Kidney (tissue), 14 donors: Measurements from ENCODE around the gene DUSP21. TPM values are rescaled to one million over a fixed set of nuclear protein-coding genes. Genes with fewer than 3 reads are reported as not detected.

ENCODE experiments used
- DNase-seq, 5 donors: peaks; one replicate each; pipeline ENCODE4 v3.0.0-alpha.2; 2013 to 2020
- FAIRE-seq: peaks from 2 replicates; lab custom pipeline; 2012; peaks lifted over from hg19 to GRCh38; lab: Jason Lieb, UNC
- H3K27ac ChIP-seq, 2 donors: one replicate each; pipeline ENCODE4 v1.7.0; 2013; ENCODE audit warnings: low read depth in 2 of 2, low read length in 2 of 2, inconsistent platforms in 1 of 2
- H3K27me3 ChIP-seq: one replicate; pipeline ENCODE4 v1.7.1; 2013; ENCODE audit warnings: low read length, inconsistent platforms; ENCODE audit not compliant: control insufficient read depth, insufficient read depth
- H3K36me3 ChIP-seq, 3 donors: one replicate each; pipeline versions ENCODE4 v1.7.0 to v1.7.1; 2013; ENCODE audit warnings: low read length in 3 of 3, control low read depth in 1 of 3, inconsistent platforms in 1 of 3; ENCODE audit not compliant: insufficient read depth in 3 of 3, control insufficient read depth in 2 of 3
- H3K4me1 ChIP-seq, 3 donors: one replicate each; pipeline versions ENCODE4 v1.7.0 to v1.7.1; 2013; ENCODE audit warnings: low read length in 3 of 3, inconsistent platforms in 1 of 3, low read depth in 1 of 3; ENCODE audit not compliant: control insufficient read depth in 2 of 3, insufficient read depth in 2 of 3
- H3K4me3 ChIP-seq, 3 donors: one replicate each; pipeline versions ENCODE4 v1.7.0 to v1.8.1; 2013; ENCODE audit warnings: low read length in 3 of 3, control low read depth in 1 of 3, inconsistent platforms in 1 of 3
- H3K9ac ChIP-seq, 3 donors: one replicate each; pipeline versions ENCODE4 v1.7.0 to v1.7.1; 2013; ENCODE audit warnings: low read length in 3 of 3, control low read depth in 1 of 3, inconsistent platforms in 1 of 3
- H3K9me3 ChIP-seq, 3 donors: one replicate each; pipeline versions ENCODE4 v1.7.0 to v1.7.1; 2013; ENCODE audit warnings: low read length in 3 of 3, control low read depth in 1 of 3, inconsistent platforms in 1 of 3; ENCODE audit not compliant: control insufficient read depth in 2 of 3, insufficient read depth in 1 of 3
- intact Hi-C: fragments of 100-400 bp; cut with DNase I; formaldehyde crosslinking; loops from one replicate; pipeline ENCODE4 v1.11.1; 2022
- polyA plus RNA-seq: library from polyadenylated mRNA; stranded (reverse); fragments of 350-450 nt; fragmentation: Illumina TruSeq; extraction: RNeasy Lipid Tissue Mini Kit (QIAGEN cat#74804); gene quantifications from one replicate; pipeline ENCODE4 v1.2.3, GENCODE V29; 2014; ENCODE audit warnings: low read depth, low replicate concordance; ENCODE audit not compliant: insufficient read depth
- total RNA-seq: library from RNA; stranded (reverse); fragmentation: NEBNext Ultra II Directional; extraction: Animal tissue kit (Norgen Biotek cat#: 25700); gene quantifications from one replicate; pipeline ENCODE4 v1.2.1, GENCODE V29; 2021
- TF ChIP-seq, protein P1 (sequence below): IDR thresholded peaks from 3 replicates; pipeline ENCODE4 v1.5.1; 2012; ENCODE audit warnings: mild to moderate bottlenecking, moderate library complexity, borderline replicate concordance; ENCODE audit not compliant: insufficient read depth; ENCODE audit errors: extremely low read depth
- donor health status: control.
- donor health status: control.
- donor health status: control.
- donor health status: control.
- donor health status: control.
- donor health status: DM: yes; HTN: yes; CAD: no.
- donor health status: Normal renal cell carcinoma (clear cell type).

The DUSP21 gene
- total and polyA plus RNA-seq, 2 donors from 2014 or later = not detected

DNA sequence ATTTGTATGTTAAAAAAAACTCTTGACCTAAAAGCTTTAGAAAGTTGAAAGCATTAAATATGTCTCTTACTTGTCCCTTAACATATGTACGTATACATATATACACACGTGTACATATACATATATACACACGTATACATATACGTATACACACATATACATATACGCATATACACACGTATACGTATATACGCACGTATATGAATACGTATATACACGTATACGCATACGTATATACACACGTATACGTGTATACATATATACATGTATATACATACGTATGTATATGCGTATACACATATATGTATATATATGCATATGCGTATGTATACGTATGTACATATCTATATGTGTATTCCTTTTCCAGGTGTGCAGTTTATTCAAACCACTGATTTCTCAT, 32.9 kb downstream of the DUSP21 start:
- Histone ChIP-seq H3K9ac (no peak overlapping the region), H3K27me3 (no peaks in the 10 kb centered on the region), H3K27ac (no peak overlapping the region), H3K4me3 (no peak overlapping the region), H3K4me1 (peaks cover 0 to 12% (median 2%) of the 10 kb centered on the region in 3 donors), H3K9me3 (no peaks in the 10 kb centered on the region), H3K36me3 (peaks cover 0 to 3% (median 0%) of the 10 kb centered on the region in 3 donors)
- TF ChIP-seq, protein P1, sequence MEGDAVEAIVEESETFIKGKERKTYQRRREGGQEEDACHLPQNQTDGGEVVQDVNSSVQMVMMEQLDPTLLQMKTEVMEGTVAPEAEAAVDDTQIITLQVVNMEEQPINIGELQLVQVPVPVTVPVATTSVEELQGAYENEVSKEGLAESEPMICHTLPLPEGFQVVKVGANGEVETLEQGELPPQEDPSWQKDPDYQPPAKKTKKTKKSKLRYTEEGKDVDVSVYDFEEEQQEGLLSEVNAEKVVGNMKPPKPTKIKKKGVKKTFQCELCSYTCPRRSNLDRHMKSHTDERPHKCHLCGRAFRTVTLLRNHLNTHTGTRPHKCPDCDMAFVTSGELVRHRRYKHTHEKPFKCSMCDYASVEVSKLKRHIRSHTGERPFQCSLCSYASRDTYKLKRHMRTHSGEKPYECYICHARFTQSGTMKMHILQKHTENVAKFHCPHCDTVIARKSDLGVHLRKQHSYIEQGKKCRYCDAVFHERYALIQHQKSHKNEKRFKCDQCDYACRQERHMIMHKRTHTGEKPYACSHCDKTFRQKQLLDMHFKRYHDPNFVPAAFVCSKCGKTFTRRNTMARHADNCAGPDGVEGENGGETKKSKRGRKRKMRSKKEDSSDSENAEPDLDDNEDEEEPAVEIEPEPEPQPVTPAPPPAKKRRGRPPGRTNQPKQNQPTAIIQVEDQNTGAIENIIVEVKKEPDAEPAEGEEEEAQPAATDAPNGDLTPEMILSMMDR = no peak
- no peak for DNase-seq
- intact Hi-C loops = no loop called here
- FAIRE-seq = peak; percentile 95

DNA sequence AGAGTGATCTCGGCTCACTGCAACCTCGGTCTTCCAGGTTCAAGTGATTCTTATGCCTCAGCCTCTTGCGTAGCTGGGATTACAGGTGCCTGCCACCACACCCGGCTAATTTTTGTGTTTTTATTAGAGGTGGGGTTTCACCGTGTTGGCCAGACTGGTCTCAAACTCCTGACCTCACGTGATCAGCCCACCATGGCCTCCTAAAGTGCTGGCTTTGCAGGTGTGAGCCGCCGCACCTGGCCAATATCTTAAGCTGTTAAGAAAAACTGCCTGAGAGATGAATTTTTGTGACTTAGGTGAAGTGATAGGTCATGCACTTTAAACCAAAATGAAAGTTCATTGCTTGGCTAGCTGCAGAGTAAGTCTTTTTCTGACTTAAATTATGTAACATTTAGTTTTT, 35.0 kb downstream of the DUSP21 start:
- FAIRE-seq (peak; percentile 3), DNase-seq (no peak)
- H3K27ac ChIP-seq = no peak overlapping the region
- intact Hi-C loops = no loop called here
- no peak overlapping the region for H3K9ac ChIP-seq
- no peak overlapping the region for H3K4me3 ChIP-seq
- H3K36me3 ChIP-seq = peaks cover 0 to 3% (median 0%) of the 10 kb centered on the region in 3 donors
- peaks cover 0 to 12% (median 2%) of the 10 kb centered on the region in 3 donors for H3K4me1 ChIP-seq
- no peaks in the 10 kb centered on the region for H3K27me3 ChIP-seq
- H3K9me3 ChIP-seq = no peaks in the 10 kb centered on the region
- TF ChIP-seq, protein P1 = no peak

DNA sequence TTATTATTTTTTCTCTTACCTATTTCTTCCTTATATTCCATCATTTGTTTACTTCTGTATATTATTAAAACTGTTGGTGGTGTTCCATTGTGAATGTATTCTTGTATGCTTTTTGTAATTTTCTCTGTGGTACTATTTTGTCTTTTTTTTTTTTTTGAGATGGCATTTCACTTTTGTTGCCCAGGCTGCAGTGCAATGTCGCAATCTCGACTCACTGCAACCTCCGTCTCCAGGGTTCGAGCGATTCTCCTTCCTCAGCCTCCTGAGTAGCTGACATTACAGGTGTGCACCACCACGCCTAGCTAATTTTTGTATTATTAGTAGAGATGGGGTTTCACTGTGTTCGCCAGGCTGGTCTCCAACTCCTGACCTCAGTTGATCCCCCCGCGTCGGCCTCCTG, 37.7 kb downstream of the DUSP21 start:
- Histone ChIP-seq H3K9ac (no peak overlapping the region), H3K36me3 (peaks cover 0 to 3% (median 0%) of the 10 kb centered on the region in 3 donors), H3K27me3 (no peaks in the 10 kb centered on the region), H3K27ac (no peak overlapping the region), H3K9me3 (no peaks in the 10 kb centered on the region), H3K4me1 (peaks cover 0 to 8% (median 0%) of the 10 kb centered on the region in 3 donors), H3K4me3 (no peak overlapping the region)
- intact Hi-C loops = no loop called here
- TF ChIP-seq, protein P1 = no peak
- DNase-seq = no peak
- FAIRE-seq = no peak

DNA sequence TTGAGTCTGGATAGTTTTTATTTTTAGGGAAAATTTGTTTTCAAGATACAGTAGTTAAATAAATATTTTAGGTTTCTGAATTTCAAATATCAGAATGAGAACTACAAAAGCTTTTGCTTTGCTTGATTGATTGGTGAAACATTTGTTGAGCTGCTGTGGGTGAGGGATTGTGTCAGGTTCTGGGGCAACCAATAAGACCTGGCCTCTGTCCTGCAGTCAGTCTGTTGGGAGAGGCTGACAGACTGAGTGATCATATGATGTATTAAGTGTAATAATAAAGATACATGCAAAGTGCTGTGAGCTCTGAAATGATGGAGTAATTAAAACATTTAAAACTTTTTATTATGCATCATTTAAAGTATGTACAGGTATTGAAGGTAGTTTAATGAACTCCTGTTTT, 38.8 kb downstream of the DUSP21 start:
- Histone ChIP-seq H3K27me3 (no peaks in the 10 kb centered on the region), H3K9me3 (no peaks in the 10 kb centered on the region), H3K9ac (no peak overlapping the region), H3K4me3 (no peak overlapping the region), H3K27ac (no peak overlapping the region), H3K4me1 (peaks cover 0 to 4% (median 0%) of the 10 kb centered on the region in 3 donors), H3K36me3 (no peaks in the 10 kb centered on the region)
- intact Hi-C loops = no loop called here
- TF ChIP-seq, protein P1 = no peak
- FAIRE-seq = no peak
- no peak for DNase-seq
